Osteoblast (primary cell): Measurements from ENCODE around the gene RGS4. TPM values are rescaled to one million over a fixed set of nuclear protein-coding genes. Genes with fewer than 3 reads are reported as not detected.

ENCODE experiments used
- DNase-seq: peaks from one replicate; pipeline ENCODE4 v3.0.0; 2011; ENCODE audit warnings: low spot score, mixed read lengths; ENCODE audit not compliant: insufficient read length; ENCODE audit errors: missing footprints
- H2AFZ ChIP-seq: 2 replicates; pipeline ENCODE4 v1.6.0; 2011; ENCODE audit warnings: mild to moderate bottlenecking, low read length
- H3K27ac ChIP-seq: 2 replicates; pipeline ENCODE4 v1.5.1; 2011; ENCODE audit warnings: mild to moderate bottlenecking, low read depth, low read length, moderate library complexity
- H3K27me3 ChIP-seq: 2 replicates; pipeline ENCODE4 v1.6.0; 2012; ENCODE audit warnings: mild to moderate bottlenecking, control low read depth, inconsistent platforms, low read length, moderate library complexity; ENCODE audit not compliant: insufficient read depth
- H3K36me3 ChIP-seq: 2 replicates; pipeline ENCODE4 v1.5.1; 2011; ENCODE audit warnings: mild to moderate bottlenecking, low read length, control low read depth, moderate library complexity; ENCODE audit not compliant: insufficient read depth
- H3K4me1 ChIP-seq: 2 replicates; pipeline ENCODE4 v1.5.1; 2011; ENCODE audit warnings: mild to moderate bottlenecking, low read length, control low read depth, moderate library complexity; ENCODE audit not compliant: insufficient read depth
- H3K4me2 ChIP-seq: 2 replicates; pipeline ENCODE4 v1.6.0; 2011; ENCODE audit warnings: mild to moderate bottlenecking, low read length; ENCODE audit not compliant: insufficient read depth
- H3K4me3 ChIP-seq: fragments of 200-600 bp; sonication (generic); 3 replicates; pipeline ENCODE4 v1.5.1; 2012; ENCODE audit warnings: mild to moderate bottlenecking, low read length, inconsistent platforms; ENCODE audit not compliant: insufficient read depth
- H3K79me2 ChIP-seq: 2 replicates; pipeline ENCODE4 v1.6.0; 2012; ENCODE audit warnings: mild to moderate bottlenecking, low read length, control low read depth, inconsistent platforms; ENCODE audit not compliant: insufficient read depth
- H3K9me3 ChIP-seq: 2 replicates; pipeline ENCODE4 v1.5.1; 2011; ENCODE audit warnings: low read depth, low read length, control low read depth
- H4K20me1 ChIP-seq: 2 replicates; pipeline ENCODE4 v1.6.0; 2012; ENCODE audit warnings: mild to moderate bottlenecking, low read length, control low read depth; ENCODE audit not compliant: insufficient read depth
- CTCF ChIP-seq: IDR thresholded peaks from 2 replicates; pipeline ENCODE4 v1.5.1; 2011; ENCODE audit warnings: mild to moderate bottlenecking, low read depth, low read length, moderate library complexity; ENCODE audit errors: extremely low read depth
- total RNA-seq: library from RNA; depleted of rRNA; stranded (reverse); fragments of >200 nt; gene quantifications from 2 replicates; pipeline ENCODE4 v1.2.3, GENCODE V29; 2012

The RGS4 gene
- total RNA-seq, 1 donor = 142 TPM

- Histone ChIP-seq H3K27ac (peak overlapping the region; percentile 27), H2AFZ (peak overlapping the region; percentile 46)
These were observed 12.3 kb upstream of the RGS4 start for GRCh38 chr1:163056831-163057230.

GRCh38 chr1:163060343-163061007 is 8.7 kb upstream of the RGS4 start:
- DNase-seq = no peak
- no peak overlapping the region for H2AFZ ChIP-seq
- TF ChIP-seq CTCF = no peak
- H3K9me3 ChIP-seq = no peaks in the 10 kb centered on the region
- peaks cover 12% of the 10 kb centered on the region for H3K4me1 ChIP-seq
- no peak overlapping the region for H3K4me2 ChIP-seq
- no peaks in the 10 kb centered on the region for H3K27me3 ChIP-seq
- no peak overlapping the region for H3K4me3 ChIP-seq
- no peak overlapping the region for H3K27ac ChIP-seq
- no peaks in the 10 kb centered on the region for H4K20me1 ChIP-seq
- no peaks in the 10 kb centered on the region for H3K79me2 ChIP-seq
- H3K36me3 ChIP-seq = no peaks in the 10 kb centered on the region

More at GRCh38 chr1:163056831-163057230, 12.3 kb upstream of the RGS4 start:
- no peaks in the 10 kb centered on the region for H3K36me3 ChIP-seq
- no peak for TF ChIP-seq CTCF
- no peaks in the 10 kb centered on the region for H3K9me3 ChIP-seq
- no peak overlapping the region for H3K4me3 ChIP-seq
- peak overlapping the region; percentile 22 for H3K4me2 ChIP-seq
- no peak for DNase-seq
- peaks cover 12% of the 10 kb centered on the region for H3K4me1 ChIP-seq
- H4K20me1 ChIP-seq = no peaks in the 10 kb centered on the region
- no peaks in the 10 kb centered on the region for H3K79me2 ChIP-seq
- H3K27me3 ChIP-seq = no peaks in the 10 kb centered on the region

GRCh38 chr1:163063143-163063542 is 6.0 kb upstream of the RGS4 start:
- Histone ChIP-seq H3K4me2 (no peak overlapping the region), H3K79me2 (peaks cover 2% of the 10 kb centered on the region), H2AFZ (no peak overlapping the region), H3K36me3 (no peaks in the 10 kb centered on the region), H3K27ac (no peak overlapping the region), H4K20me1 (no peaks in the 10 kb centered on the region), H3K4me1 (no peaks in the 10 kb centered on the region), H3K9me3 (no peaks in the 10 kb centered on the region), H3K27me3 (no peaks in the 10 kb centered on the region), H3K4me3 (no peak overlapping the region)
- no peak for DNase-seq
- TF ChIP-seq CTCF = no peak

- Histone ChIP-seq H3K36me3 (no peaks in the 10 kb centered on the region), H3K4me3 (no peak overlapping the region), H3K4me1 (no peaks in the 10 kb centered on the region), H3K27ac (no peak overlapping the region), H3K79me2 (peaks cover 5% of the 10 kb centered on the region), H2AFZ (no peak overlapping the region), H3K27me3 (no peaks in the 10 kb centered on the region), H4K20me1 (no peaks in the 10 kb centered on the region), H3K4me2 (no peak overlapping the region), H3K9me3 (no peaks in the 10 kb centered on the region)
- TF ChIP-seq CTCF = no peak
- no peak for DNase-seq
These were observed 5.6 kb upstream of the RGS4 start for GRCh38 chr1:163063610-163064009.
